ENCODE data around the gene SUPT4H1.

DNA sequence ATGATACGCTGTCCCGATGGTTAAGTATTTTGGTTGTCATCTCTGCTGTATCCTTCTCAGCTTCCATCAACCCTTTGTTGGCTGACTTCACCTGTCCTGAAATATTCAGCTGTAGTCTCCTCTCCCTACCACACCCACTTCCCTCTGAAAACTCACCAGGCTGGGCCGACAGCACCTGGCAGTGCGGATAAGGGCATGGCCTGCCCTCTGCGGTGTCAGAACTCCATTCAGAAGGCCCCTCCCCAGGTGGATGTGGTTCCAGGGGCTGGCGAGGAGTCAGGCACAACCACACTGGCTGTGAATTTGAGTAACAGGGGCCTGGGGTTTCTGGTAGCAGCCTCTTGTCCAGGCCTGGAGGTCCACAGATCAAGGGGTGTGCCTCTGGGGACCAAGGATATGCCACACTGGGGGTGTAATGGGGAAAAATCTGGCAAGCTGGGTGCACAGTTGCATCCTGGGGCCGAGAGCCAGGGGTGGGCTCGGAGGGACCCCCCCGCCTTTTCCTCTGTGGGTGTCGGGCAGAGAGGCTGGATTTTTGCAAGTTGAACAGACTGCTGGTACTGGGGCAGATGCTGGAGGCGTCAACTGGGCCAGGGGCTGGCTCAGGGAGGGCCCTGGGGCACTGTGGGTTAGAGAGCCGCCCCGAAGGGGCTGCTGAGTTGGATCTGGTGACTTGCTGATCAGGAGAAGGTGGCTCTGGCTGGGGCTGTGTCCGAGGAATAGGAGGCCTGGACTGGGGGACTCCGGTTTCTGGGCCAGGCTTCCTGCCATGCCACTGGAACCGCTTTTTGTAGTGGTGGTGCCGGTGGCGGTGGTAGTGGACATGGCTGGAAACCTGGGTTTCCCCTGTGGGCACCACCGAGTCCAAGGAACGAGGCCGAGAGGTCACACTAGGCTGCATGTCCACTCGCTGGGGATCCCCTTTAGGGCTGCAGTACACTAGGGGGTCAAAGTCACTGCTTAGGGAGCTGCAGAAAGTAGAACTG is 5.6 kb upstream of the SUPT4H1 start:
- no peak for TF ChIP-seq EZH2phosphoT487 (IDR thresholded peaks at IDR 0.05; ENCODE audit: low read depth)
- TF ChIP-seq, protein P1, sequence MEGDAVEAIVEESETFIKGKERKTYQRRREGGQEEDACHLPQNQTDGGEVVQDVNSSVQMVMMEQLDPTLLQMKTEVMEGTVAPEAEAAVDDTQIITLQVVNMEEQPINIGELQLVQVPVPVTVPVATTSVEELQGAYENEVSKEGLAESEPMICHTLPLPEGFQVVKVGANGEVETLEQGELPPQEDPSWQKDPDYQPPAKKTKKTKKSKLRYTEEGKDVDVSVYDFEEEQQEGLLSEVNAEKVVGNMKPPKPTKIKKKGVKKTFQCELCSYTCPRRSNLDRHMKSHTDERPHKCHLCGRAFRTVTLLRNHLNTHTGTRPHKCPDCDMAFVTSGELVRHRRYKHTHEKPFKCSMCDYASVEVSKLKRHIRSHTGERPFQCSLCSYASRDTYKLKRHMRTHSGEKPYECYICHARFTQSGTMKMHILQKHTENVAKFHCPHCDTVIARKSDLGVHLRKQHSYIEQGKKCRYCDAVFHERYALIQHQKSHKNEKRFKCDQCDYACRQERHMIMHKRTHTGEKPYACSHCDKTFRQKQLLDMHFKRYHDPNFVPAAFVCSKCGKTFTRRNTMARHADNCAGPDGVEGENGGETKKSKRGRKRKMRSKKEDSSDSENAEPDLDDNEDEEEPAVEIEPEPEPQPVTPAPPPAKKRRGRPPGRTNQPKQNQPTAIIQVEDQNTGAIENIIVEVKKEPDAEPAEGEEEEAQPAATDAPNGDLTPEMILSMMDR (IDR thresholded peaks at IDR 0.05; ENCODE audit: low read depth, low read length): no peak

All from OCI-LY3 (cell line).